Astrocyte of the spinal cord (primary cell): ENCODE measurements around the gene DPP10.

Source experiments
- DNase-seq: peaks from one replicate; pipeline ENCODE4 v3.0.0; 2011; ENCODE audit warnings: low read depth, low spot score
- H3K4me3 ChIP-seq: 2 replicates; pipeline ENCODE4 v1.5.1; 2011; ENCODE audit warnings: low read depth, mild to moderate bottlenecking, low read length, moderate library complexity
- CTCF ChIP-seq: IDR thresholded peaks from 2 replicates; pipeline ENCODE4 v1.5.1; 2012; ENCODE audit warnings: low read depth, mild to moderate bottlenecking, low read length, inconsistent platforms
- in situ Hi-C: cut with HindIII; loops from 2 replicates; pipeline ENCODE4 v1.10.0; 2017; ENCODE audit warnings: low sequenced_read_pairs

The DPP10 gene

GRCh38 chr2:115169814-115170213, 727.4 kb downstream of the DPP10 start:
- no peak for TF ChIP-seq CTCF
- in situ Hi-C loops = no loop called here
- H3K4me3 ChIP-seq = no peak overlapping the region
- no peak for DNase-seq

- H3K4me3 ChIP-seq = no peak overlapping the region
- TF ChIP-seq CTCF = no peak
- in situ Hi-C loops = no loop called here
- no peak for DNase-seq
Observed at GRCh38 chr2:115171751-115172150, 729.3 kb downstream of the DPP10 start.

GRCh38 chr2:115174651-115175050, 732.2 kb downstream of the DPP10 start:
- no peak overlapping the region for H3K4me3 ChIP-seq
- TF ChIP-seq CTCF = no peak
- in situ Hi-C loops = no loop called here
- no peak for DNase-seq

- in situ Hi-C loops = no loop called here
Observed at GRCh38 chr2:115183144-115183543, 740.7 kb downstream of the DPP10 start.

GRCh38 chr2:115190459-115190858, 748.0 kb downstream of the DPP10 start:
- no peak for TF ChIP-seq CTCF
- no peak overlapping the region for H3K4me3 ChIP-seq
- DNase-seq = no peak
- in situ Hi-C loops = no loop called here

More at GRCh38 chr2:115183144-115183543, 740.7 kb downstream of the DPP10 start:
- no peak for TF ChIP-seq CTCF
- no peak for DNase-seq
- H3K4me3 ChIP-seq = no peak overlapping the region

GRCh38 chr2:115194623-115195022, 752.2 kb downstream of the DPP10 start:
- in situ Hi-C loops = no loop called here
- H3K4me3 ChIP-seq = no peak overlapping the region
- no peak for DNase-seq
- TF ChIP-seq CTCF = no peak

- no peak for DNase-seq
- no peak overlapping the region for H3K4me3 ChIP-seq
- no peak for TF ChIP-seq CTCF
- in situ Hi-C loops = no loop called here
Observed at GRCh38 chr2:115196587-115196986, 754.1 kb downstream of the DPP10 start.
